Measurements from ENCODE around the gene SLC6A19. TPM values are rescaled to one million over a fixed set of nuclear protein-coding genes. Genes with fewer than 3 reads are reported as not detected.
"Not testable (repeated sequence)": the region's sequence is repeated elsewhere in the genome, so short reads cannot be mapped to it uniquely, and the experiment has no call there.

SLC6A19 gene
- total RNA-seq, 2 experiments from 2014 or later, result not detected

GRCh38 chr5:1228120-1228519 is 26.7 kb downstream of the SLC6A19 start:
- POLR2A ChIA-PET, result no interaction called here
- DNase-seq, result no peak
- Mint-ChIP-seq H3K36me3 (ENCODE audit: low read depth) (no peaks in the 10 kb centered on the region), H3K9me3 (no peaks in the 10 kb centered on the region), H3K4me3 (no peak overlapping the region), H3K4me1 (ENCODE audit: low read depth) (peaks cover 11% of the 10 kb centered on the region), H3K27me3 (peaks cover 6% of the 10 kb centered on the region), H3K27ac (no peak overlapping the region)
- H3K4me3 ChIP-seq (ENCODE audit: low read length), result no peak overlapping the region
- no peak for ATAC-seq (ENCODE audit: poor library complexity)
- intact Hi-C loops (cut with DNase I, micrococcal nuclease), result no loop called here
- no peak overlapping the region for H3K27ac ChIP-seq (ENCODE audit: low read depth in 1 of 2, low read length in 2 of 2)
- no peaks in the 10 kb centered on the region for H3K4me1 ChIP-seq (ENCODE audit: insufficient read depth, low read length)
- peaks cover 0 to 2% of the 10 kb centered on the region in 2 experiments for H3K27me3 ChIP-seq (ENCODE audit: control insufficient read depth in 1 of 2, insufficient read depth in 2 of 2, low read length in 2 of 2)
- no peaks in the 10 kb centered on the region for H3K9me3 ChIP-seq (ENCODE audit: control insufficient read depth in 1 of 2, insufficient read depth in 1 of 2, low read length in 2 of 2)
- H3K36me3 ChIP-seq (ENCODE audit: insufficient read depth, low read length), result no peaks in the 10 kb centered on the region
- no peak for TF ChIP-seq CTCF (IDR thresholded peaks at IDR 0.05)
- CTCF ChIA-PET, result no interaction called here

GRCh38 chr5:1229023-1229422 is 27.6 kb downstream of the SLC6A19 start:
- intact Hi-C loops (cut with DNase I, micrococcal nuclease); H3K4me3 ChIP-seq (ENCODE audit: low read length); H3K27ac ChIP-seq (ENCODE audit: low read depth in 1 of 2, low read length in 2 of 2); H3K27me3 Mint-ChIP-seq; H3K9me3 ChIP-seq (ENCODE audit: control insufficient read depth in 1 of 2, insufficient read depth in 1 of 2, low read length in 2 of 2); H3K36me3 Mint-ChIP-seq (ENCODE audit: low read depth); H3K27me3 ChIP-seq (ENCODE audit: control insufficient read depth in 1 of 2, insufficient read depth in 2 of 2, low read length in 2 of 2); H3K4me3 Mint-ChIP-seq; H3K36me3 ChIP-seq (ENCODE audit: insufficient read depth, low read length); H3K4me1 ChIP-seq (ENCODE audit: insufficient read depth, low read length); DNase-seq; H3K9me3 Mint-ChIP-seq; ATAC-seq (ENCODE audit: poor library complexity); CTCF ChIA-PET; H3K27ac Mint-ChIP-seq: not testable (repeated sequence)
- H3K4me1 Mint-ChIP-seq (ENCODE audit: low read depth), result peaks cover 11% of the 10 kb centered on the region
- POLR2A ChIA-PET, result interaction anchor here (0.6 kb wide), 1 partner anchor 197 kb away, joined by 3 read pairs; no protein-coding TSS in a partner anchor

GRCh38 chr5:1229822-1230221 is 28.4 kb downstream of the SLC6A19 start:
- no peak overlapping the region for H3K27ac Mint-ChIP-seq
- ChIA-PET POLR2A (no interaction called here), CTCF (no interaction called here)
- H3K27me3 Mint-ChIP-seq, result peaks cover 6% of the 10 kb centered on the region
- no peak overlapping the region for H3K27ac ChIP-seq (ENCODE audit: low read depth in 1 of 2, low read length in 2 of 2)
- H3K4me3 ChIP-seq (ENCODE audit: low read length), result no peak overlapping the region
- DNase-seq (no peak), ATAC-seq (ENCODE audit: poor library complexity) (no peak)
- H3K4me1 ChIP-seq (ENCODE audit: insufficient read depth, low read length), result no peaks in the 10 kb centered on the region
- H3K9me3 Mint-ChIP-seq, result no peaks in the 10 kb centered on the region
- peaks cover 0 to 2% of the 10 kb centered on the region in 2 experiments for H3K27me3 ChIP-seq (ENCODE audit: control insufficient read depth in 1 of 2, insufficient read depth in 2 of 2, low read length in 2 of 2)
- H3K4me3 Mint-ChIP-seq, result no peak overlapping the region
- H3K9me3 ChIP-seq (ENCODE audit: control insufficient read depth in 1 of 2, insufficient read depth in 1 of 2, low read length in 2 of 2), result peaks cover 0 to 8% of the 10 kb centered on the region in 2 experiments
- intact Hi-C loops (cut with DNase I, micrococcal nuclease), result no loop called here
- no peaks in the 10 kb centered on the region for H3K36me3 Mint-ChIP-seq (ENCODE audit: low read depth)
- peaks cover 11% of the 10 kb centered on the region for H3K4me1 Mint-ChIP-seq (ENCODE audit: low read depth)
- H3K36me3 ChIP-seq (ENCODE audit: insufficient read depth, low read length), result no peaks in the 10 kb centered on the region
- TF ChIP-seq CTCF (IDR thresholded peaks at IDR 0.05), result no peak

GRCh38 chr5:1230551-1230950 is 29.2 kb downstream of the SLC6A19 start:
- Histone ChIP-seq H3K4me1 (ENCODE audit: insufficient read depth, low read length) (no peaks in the 10 kb centered on the region), H3K4me3 (ENCODE audit: low read length) (no peak overlapping the region), H3K36me3 (ENCODE audit: insufficient read depth, low read length) (no peaks in the 10 kb centered on the region), H3K27ac (ENCODE audit: low read depth in 1 of 2, low read length in 2 of 2) (no peak overlapping the region), H3K9me3 (ENCODE audit: control insufficient read depth in 1 of 2, insufficient read depth in 1 of 2, low read length in 2 of 2) (peaks cover under 1 to 15% of the 10 kb centered on the region in 2 experiments), H3K27me3 (ENCODE audit: control insufficient read depth in 1 of 2, insufficient read depth in 2 of 2, low read length in 2 of 2) (peaks cover 0 to 2% of the 10 kb centered on the region in 2 experiments)
- peaks cover 6% of the 10 kb centered on the region for H3K27me3 Mint-ChIP-seq
- no peaks in the 10 kb centered on the region for H3K36me3 Mint-ChIP-seq (ENCODE audit: low read depth)
- ATAC-seq (ENCODE audit: poor library complexity) (no peak), DNase-seq (no peak)
- H3K4me1 Mint-ChIP-seq (ENCODE audit: low read depth), result peaks cover 11% of the 10 kb centered on the region
- H3K9me3 Mint-ChIP-seq, result no peaks in the 10 kb centered on the region
- CTCF ChIA-PET, result no interaction called here
- POLR2A ChIA-PET, result no interaction called here
- no peak for TF ChIP-seq CTCF (IDR thresholded peaks at IDR 0.05)
- no peak overlapping the region for H3K4me3 Mint-ChIP-seq
- H3K27ac Mint-ChIP-seq, result no peak overlapping the region
- intact Hi-C loops (cut with DNase I, micrococcal nuclease), result no loop called here
